ENCODE data around the gene OXTR.

- TF ChIP-seq POLR2A (IDR thresholded peaks at IDR 0.05) (no peak), CTCF (IDR thresholded peaks at IDR 0.05) (no peak), EP300 (IDR thresholded peaks at IDR 0.05) (no peak), POLR2AphosphoS5 (IDR thresholded peaks at IDR 0.05) (no peak)
Observed at GRCh38 chr3:8780279-8780678, 10.9 kb upstream of the OXTR start.

All from gastroesophageal sphincter (tissue), 3 donors.